Heart left ventricle (tissue), 16 donors: Measurements from ENCODE around the gene DNAI1. TPM values are rescaled to one million over a fixed set of nuclear protein-coding genes. Genes with fewer than 3 reads are reported as not detected.

Source experiments
- ATAC-seq, 4 donors: fragments of 200-7000 bp; cut with Tn5 transposase; one replicate each; pipeline ENCODE4 v1.9.1; 2020 to 2022; ENCODE audit warnings: moderate library complexity in 4 of 4, mild to moderate bottlenecking in 3 of 4, moderate number of reproducible peaks in 1 of 4
- DNase-seq, 5 donors: peaks; one replicate each; pipeline ENCODE4 v3.0.0-alpha.2; 2020
- H3K27ac ChIP-seq, 12 donors: fragments of 200-600 bp; sonication (generic) in 4 of 12; one replicate each; pipeline versions ENCODE4 v1.5.0 to v1.8.0; 2016 to 2022; ENCODE audit warnings: mild to moderate bottlenecking in 2 of 12
- H3K27me3 ChIP-seq, 9 donors: fragments of 200-600 bp; sonication (generic) in 2 of 9; one replicate each; pipeline versions ENCODE4 v1.5.1 to v1.8.0; 2016 to 2022; ENCODE audit warnings: mild to moderate bottlenecking in 3 of 9
- H3K36me3 ChIP-seq, 9 donors: fragments of 200-600 bp; sonication (generic) in 2 of 9; one replicate each; pipeline versions ENCODE4 v1.5.0 to v1.8.0; 2018 to 2022; ENCODE audit warnings: mild to moderate bottlenecking in 2 of 9
- H3K4me1 ChIP-seq, 12 donors: fragments of 200-600 bp; sonication (generic) in 4 of 12; one replicate each; pipeline versions ENCODE4 v1.5.0 to v1.8.0; 2016 to 2022; ENCODE audit warnings: mild to moderate bottlenecking in 3 of 12
- H3K4me3 ChIP-seq, 12 donors: fragments of 200-600 bp; sonication (generic) in 4 of 12; one replicate each; pipeline versions ENCODE4 v1.5.0 to v1.8.0; 2017 to 2022; ENCODE audit warnings: mild to moderate bottlenecking in 9 of 12, moderate library complexity in 4 of 12
- H3K9me3 ChIP-seq, 12 donors: fragments of 200-600 bp; sonication (generic) in 4 of 12; one replicate each; pipeline versions ENCODE4 v1.5.0 to v1.8.0; 2016 to 2022; ENCODE audit warnings: mild to moderate bottlenecking in 1 of 12
- CTCF ChIP-seq, 12 donors: fragments of 200-600 bp; sonication (generic) in 4 of 12; IDR thresholded peaks; one replicate each; pipeline versions ENCODE4 v1.5.0 to v1.8.0; 2018 to 2022; ENCODE audit warnings: antibody characterized with exemption in 12 of 12, mild to moderate bottlenecking in 5 of 12
- POLR2A ChIP-seq, 2 donors: fragments of 450-650 bp; IDR thresholded peaks; one replicate each; pipeline ENCODE4 v1.6.1; 2017; ENCODE audit warnings: antibody characterized with exemption in 2 of 2, mild to moderate bottlenecking in 2 of 2, moderate library complexity in 2 of 2
- WGBS, 4 donors: extraction: QIAGEN DNeasy Blood & Tissue Kit in 2 of 4; methylation state at CpG; one replicate each; pipeline versions ENCODE4 v1.1.5 to v1.1.7; 2013 to 2018; 5-methylcytosine and 5-hydroxymethylcytosine counted together
- intact Hi-C, 10 donors: fragments of 100-400 bp; cut with DNase I; formaldehyde crosslinking; loops; one replicate each; pipeline versions ENCODE4 v1.11.1 to v1.14.2; 2022
- polyA plus RNA-seq, 2 donors: library from polyadenylated mRNA; stranded (reverse); fragments of 200-250 nt; gene quantifications; one replicate each; pipeline ENCODE4 v1.2.3, GENCODE V29; 2013
- total RNA-seq, 9 donors: library from RNA; depleted of rRNA in 2 of 9; stranded (reverse); fragments of >200 nt in 2 of 9; fragmentation: NEBNext Ultra II Directional in 3 of 9; extraction: Animal tissue kit (Norgen Biotek cat#: 25700) in 3 of 9; gene quantifications; one replicate each; pipeline versions ENCODE4 v1.1.0 to v1.2.4, GENCODE V29; 2016 to 2023
- donor health status: ischemic (EF 13 %, LVEDD 7.1; RV severe dilation, severe dysfunction).
- donor health status: healthy with polysubstance abuse.
- donor health status: DM: no; HTN: yes; CAD: no.
- donor health status: DM: no; HTN: no; CAD: no.
- donor health status: ischemic (EF 25% LVEDD 6.9; RV normal size, moderate dysfunction).
- donor health status: ischemic (EF 25% LVEDD 5.7; RV mildly dilated, moderate dysfunction).
- donor health status: healthy.
- donor health status: DM: yes; HTN: yes; CAD: no.
- donor health status: ischemic (EF 35%, LVEDD 5.7; RV mildly dilated, moderate dysfunction).
- donor health status: nonischemic (EF 11% LVEDD 7.7; RV severe dilation, severe dysfunction).
- donor health status: DM: yes; HTN: yes; CAD: no.
- donor health status: PGD.
- donor health status: ischemic (EF 29% LVEDD 5.4; RV normal size, mild dysfunction).
- donor health status: nonischemic (EF 23%, LVEDD 6.1; RV moderate dilation, normal function).

The DNAI1 gene
- total and polyA plus RNA-seq, 11 donors, result 0.36 to 0.86 (median 0.43) TPM; not detected in 8

GRCh38 chr9:34560599-34561214 lies 102.1 kb downstream of the DNAI1 start:
- H3K4me1 ChIP-seq, result peaks cover 0 to 25% (median 20%) of the 10 kb centered on the region in 12 donors
- intact Hi-C loops, result no loop called here
- no peaks in the 10 kb centered on the region for H3K9me3 ChIP-seq
- TF ChIP-seq POLR2A (IDR thresholded peaks at IDR 0.05), result no peak
- TF ChIP-seq CTCF (IDR thresholded peaks at IDR 0.05), result no peak
- peaks cover 0 to 9% (median 0%) of the 10 kb centered on the region in 9 donors for H3K27me3 ChIP-seq
- H3K4me3 ChIP-seq, result no peak overlapping the region
- ATAC-seq, result peak in 1 of 4 donors; percentile 7
- no peaks in the 10 kb centered on the region for H3K36me3 ChIP-seq
- DNase-seq, result no peak
- WGBS, 4 donors, result 69 to 74% (median 70%) methylated on average over 19 to 21 of the region's 21 CpGs
- H3K27ac ChIP-seq, result no peak overlapping the region

GRCh38 chr9:34562135-34562745 lies 103.6 kb downstream of the DNAI1 start:
- ATAC-seq (no peak), DNase-seq (no peak)
- H3K27ac ChIP-seq, result no peak overlapping the region
- intact Hi-C loops, result no loop called here
- H3K4me1 ChIP-seq, result peaks cover 0 to 25% (median 20%) of the 10 kb centered on the region in 12 donors
- H3K4me3 ChIP-seq, result no peak overlapping the region
- H3K9me3 ChIP-seq, result no peaks in the 10 kb centered on the region
- peaks cover 0 to 9% (median 0%) of the 10 kb centered on the region in 9 donors for H3K27me3 ChIP-seq
- WGBS, 4 donors, result 92 to 95% (median 94%) methylated on average over 7 of the region's 7 CpGs
- H3K36me3 ChIP-seq, result no peaks in the 10 kb centered on the region
- peak in 7 of 12 donors; percentile 16 to 35 (median 26) for TF ChIP-seq CTCF (IDR thresholded peaks at IDR 0.05)
- no peak for TF ChIP-seq POLR2A (IDR thresholded peaks at IDR 0.05)

- 83 to 85% (median 85%) methylated on average over 5 of the region's 5 CpGs for WGBS, 4 donors
- intact Hi-C loops, result no loop called here
- DNase-seq (no peak), ATAC-seq (no peak)
- Histone ChIP-seq H3K36me3 (no peaks in the 10 kb centered on the region), H3K27ac (no peak overlapping the region), H3K9me3 (no peaks in the 10 kb centered on the region), H3K27me3 (peaks cover 0 to 9% (median 0%) of the 10 kb centered on the region in 9 donors), H3K4me1 (peaks cover 0 to 25% (median 20%) of the 10 kb centered on the region in 12 donors), H3K4me3 (no peak overlapping the region)
- no peak for TF ChIP-seq POLR2A (IDR thresholded peaks at IDR 0.05)
- no peak for TF ChIP-seq CTCF (IDR thresholded peaks at IDR 0.05)
These were observed 104.7 kb downstream of the DNAI1 start for GRCh38 chr9:34563262-34563661.

GRCh38 chr9:34564617-34565016 lies 106.0 kb downstream of the DNAI1 start:
- intact Hi-C loops, result no loop called here
- Histone ChIP-seq H3K27ac (no peak overlapping the region), H3K36me3 (no peaks in the 10 kb centered on the region), H3K27me3 (peaks cover 0 to under 1% (median 0%) of the 10 kb centered on the region in 9 donors), H3K4me3 (no peak overlapping the region), H3K9me3 (no peaks in the 10 kb centered on the region), H3K4me1 (peaks cover 0 to 16% (median 13%) of the 10 kb centered on the region in 12 donors)
- no peak for TF ChIP-seq POLR2A (IDR thresholded peaks at IDR 0.05)
- TF ChIP-seq CTCF (IDR thresholded peaks at IDR 0.05), result no peak
- 94 to 97% (median 95%) methylated on average over 6 to 16 of the region's 16 CpGs for WGBS, 4 donors
- ATAC-seq, result no peak
- DNase-seq, result peak in 1 of 5 donors; percentile 14
